Heart left ventricle (tissue), 13 donors: ENCODE results near the gene RUFY4.

ENCODE experiments used
- POLR2A ChIP-seq, 2 donors: fragments of 450-650 bp; IDR thresholded peaks; one replicate each; pipeline ENCODE4 v1.6.1; 2017; ENCODE audit warnings: antibody characterized with exemption in 2 of 2, mild to moderate bottlenecking in 2 of 2, moderate library complexity in 2 of 2
- TF ChIP-seq, protein P1 (sequence below), 12 donors: fragments of 200-600 bp; sonication (generic) in 4 of 12; IDR thresholded peaks; one replicate each; pipeline versions ENCODE4 v1.5.0 to v1.8.0; 2018 to 2022; ENCODE audit warnings: antibody characterized with exemption in 12 of 12, mild to moderate bottlenecking in 5 of 12
- donor health status: ischemic (EF 13 %, LVEDD 7.1; RV severe dilation, severe dysfunction).
- donor health status: DM: no; HTN: yes; CAD: no.
- donor health status: DM: no; HTN: no; CAD: no.
- donor health status: ischemic (EF 25% LVEDD 6.9; RV normal size, moderate dysfunction).
- donor health status: ischemic (EF 25% LVEDD 5.7; RV mildly dilated, moderate dysfunction).
- donor health status: ischemic (EF 35%, LVEDD 5.7; RV mildly dilated, moderate dysfunction).
- donor health status: nonischemic (EF 11% LVEDD 7.7; RV severe dilation, severe dysfunction).
- donor health status: DM: yes; HTN: yes; CAD: no.
- donor health status: PGD.
- donor health status: ischemic (EF 29% LVEDD 5.4; RV normal size, mild dysfunction).
- donor health status: nonischemic (EF 23%, LVEDD 6.1; RV moderate dilation, normal function).

DNA sequence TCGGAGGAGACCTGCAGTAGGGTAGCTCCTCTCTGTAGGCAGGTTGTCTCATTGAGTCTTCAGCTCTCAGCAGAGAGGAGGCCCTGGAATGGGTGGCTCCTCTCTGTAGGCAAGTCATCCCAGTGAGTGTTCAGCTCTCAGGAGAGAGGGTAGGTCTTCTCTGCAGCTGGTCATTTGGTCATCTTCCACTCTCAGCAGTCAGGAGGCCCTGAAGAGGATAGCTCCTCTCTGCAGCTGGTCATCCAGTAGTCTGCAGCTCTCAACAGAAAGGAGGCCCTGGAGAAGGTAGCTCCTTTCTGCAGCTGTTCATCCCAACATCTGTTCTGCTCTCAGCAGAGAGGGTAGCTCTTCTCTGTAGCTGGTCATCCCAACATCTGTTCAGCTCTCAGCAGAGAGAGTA, 26.0 kb upstream of the RUFY4 start:
- TF ChIP-seq, protein P1, sequence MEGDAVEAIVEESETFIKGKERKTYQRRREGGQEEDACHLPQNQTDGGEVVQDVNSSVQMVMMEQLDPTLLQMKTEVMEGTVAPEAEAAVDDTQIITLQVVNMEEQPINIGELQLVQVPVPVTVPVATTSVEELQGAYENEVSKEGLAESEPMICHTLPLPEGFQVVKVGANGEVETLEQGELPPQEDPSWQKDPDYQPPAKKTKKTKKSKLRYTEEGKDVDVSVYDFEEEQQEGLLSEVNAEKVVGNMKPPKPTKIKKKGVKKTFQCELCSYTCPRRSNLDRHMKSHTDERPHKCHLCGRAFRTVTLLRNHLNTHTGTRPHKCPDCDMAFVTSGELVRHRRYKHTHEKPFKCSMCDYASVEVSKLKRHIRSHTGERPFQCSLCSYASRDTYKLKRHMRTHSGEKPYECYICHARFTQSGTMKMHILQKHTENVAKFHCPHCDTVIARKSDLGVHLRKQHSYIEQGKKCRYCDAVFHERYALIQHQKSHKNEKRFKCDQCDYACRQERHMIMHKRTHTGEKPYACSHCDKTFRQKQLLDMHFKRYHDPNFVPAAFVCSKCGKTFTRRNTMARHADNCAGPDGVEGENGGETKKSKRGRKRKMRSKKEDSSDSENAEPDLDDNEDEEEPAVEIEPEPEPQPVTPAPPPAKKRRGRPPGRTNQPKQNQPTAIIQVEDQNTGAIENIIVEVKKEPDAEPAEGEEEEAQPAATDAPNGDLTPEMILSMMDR (IDR thresholded peaks at IDR 0.05): no peak
- TF ChIP-seq POLR2A (IDR thresholded peaks at IDR 0.05): no peak
